Subcutaneous adipose tissue (tissue), 4 donors: ENCODE results near the gene SPATS2L. TPM values are rescaled to one million over a fixed set of nuclear protein-coding genes. Genes with fewer than 3 reads are reported as not detected.

ENCODE experiments used
- total RNA-seq, 4 donors: library from RNA; depleted of rRNA; stranded (reverse); fragments of >200 nt; gene quantifications; one replicate each; pipeline ENCODE4 v1.1.0, GENCODE V29; 2016
- TF ChIP-seq, protein P1 (sequence below): fragments of 450-650 bp; IDR thresholded peaks from one replicate; pipeline ENCODE4 v1.5.1; 2016; ENCODE audit warnings: low read depth, mild to moderate bottlenecking, control low read depth, antibody characterized with exemption, moderate library complexity

Gene SPATS2L
- total RNA-seq, 4 donors from 2014 or later = 71.4 to 88.9 (median 79.6) TPM

DNA sequence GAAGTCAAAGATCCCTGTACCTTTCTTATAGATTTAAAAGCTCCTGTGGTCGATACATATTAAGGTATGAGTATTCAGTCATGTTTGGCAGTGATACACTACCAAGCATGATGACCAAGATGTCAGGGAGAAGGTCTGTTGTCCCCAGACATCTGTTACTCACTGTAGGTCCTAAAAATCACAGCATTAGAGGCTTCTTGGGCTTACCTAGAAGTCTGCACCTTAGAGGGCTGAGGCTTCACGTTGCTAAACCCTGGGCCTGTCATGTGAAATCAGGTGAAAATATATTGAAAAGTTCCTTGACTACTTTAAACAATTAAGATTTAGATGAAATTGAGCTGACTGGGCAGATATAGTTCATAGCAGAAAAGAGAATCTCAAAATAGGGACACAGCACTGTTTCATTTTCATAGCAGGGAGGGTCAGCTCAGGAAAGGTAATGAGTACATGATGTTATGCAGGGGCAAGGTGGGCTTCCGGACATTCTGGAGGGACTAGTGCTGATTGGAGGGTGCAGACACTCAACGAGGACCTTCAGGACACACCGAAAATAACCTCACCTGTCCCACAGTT, 78.7 kb downstream of the SPATS2L start:
- TF ChIP-seq, protein P1, sequence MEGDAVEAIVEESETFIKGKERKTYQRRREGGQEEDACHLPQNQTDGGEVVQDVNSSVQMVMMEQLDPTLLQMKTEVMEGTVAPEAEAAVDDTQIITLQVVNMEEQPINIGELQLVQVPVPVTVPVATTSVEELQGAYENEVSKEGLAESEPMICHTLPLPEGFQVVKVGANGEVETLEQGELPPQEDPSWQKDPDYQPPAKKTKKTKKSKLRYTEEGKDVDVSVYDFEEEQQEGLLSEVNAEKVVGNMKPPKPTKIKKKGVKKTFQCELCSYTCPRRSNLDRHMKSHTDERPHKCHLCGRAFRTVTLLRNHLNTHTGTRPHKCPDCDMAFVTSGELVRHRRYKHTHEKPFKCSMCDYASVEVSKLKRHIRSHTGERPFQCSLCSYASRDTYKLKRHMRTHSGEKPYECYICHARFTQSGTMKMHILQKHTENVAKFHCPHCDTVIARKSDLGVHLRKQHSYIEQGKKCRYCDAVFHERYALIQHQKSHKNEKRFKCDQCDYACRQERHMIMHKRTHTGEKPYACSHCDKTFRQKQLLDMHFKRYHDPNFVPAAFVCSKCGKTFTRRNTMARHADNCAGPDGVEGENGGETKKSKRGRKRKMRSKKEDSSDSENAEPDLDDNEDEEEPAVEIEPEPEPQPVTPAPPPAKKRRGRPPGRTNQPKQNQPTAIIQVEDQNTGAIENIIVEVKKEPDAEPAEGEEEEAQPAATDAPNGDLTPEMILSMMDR = no peak

DNA sequence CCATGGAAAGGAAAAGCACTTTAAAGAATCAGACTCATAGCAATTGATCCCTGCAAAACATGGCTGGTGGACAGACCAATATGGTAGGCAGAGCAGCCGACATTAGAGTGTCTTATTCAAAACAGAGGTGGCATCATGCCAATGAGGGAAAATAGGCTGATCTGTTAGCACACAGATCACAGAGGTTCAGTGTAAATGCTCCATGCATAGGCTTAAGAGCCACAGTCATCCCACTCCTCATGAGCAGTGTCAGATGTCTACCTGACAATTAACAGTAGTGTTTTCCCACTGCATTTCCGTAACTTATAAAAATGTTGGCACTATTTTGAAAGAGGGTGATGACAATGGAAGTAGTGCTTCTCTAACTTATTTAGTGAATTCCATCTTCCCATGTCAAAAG, 86.7 kb downstream of the SPATS2L start:
- TF ChIP-seq, protein P1 = no peak

DNA sequence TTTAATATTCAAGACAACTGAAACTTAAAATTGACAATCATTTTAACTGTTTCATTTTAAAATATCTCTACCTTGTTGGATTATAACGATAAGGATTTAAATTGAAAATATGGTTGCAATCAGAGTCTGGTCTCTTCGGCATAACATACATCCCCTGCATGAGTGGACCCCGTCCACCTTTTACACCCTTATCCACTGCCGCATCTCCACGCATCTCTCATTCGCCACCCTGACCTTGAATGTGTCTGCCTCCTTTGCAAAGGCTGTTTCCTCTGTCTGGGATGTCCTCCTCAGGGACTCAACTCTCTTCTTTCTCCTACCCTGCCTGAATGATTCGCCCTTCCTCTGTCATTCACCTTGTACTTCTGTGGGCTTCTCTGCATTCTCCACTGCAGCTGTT, 87.6 kb downstream of the SPATS2L start:
- TF ChIP-seq, protein P1 = no peak

DNA sequence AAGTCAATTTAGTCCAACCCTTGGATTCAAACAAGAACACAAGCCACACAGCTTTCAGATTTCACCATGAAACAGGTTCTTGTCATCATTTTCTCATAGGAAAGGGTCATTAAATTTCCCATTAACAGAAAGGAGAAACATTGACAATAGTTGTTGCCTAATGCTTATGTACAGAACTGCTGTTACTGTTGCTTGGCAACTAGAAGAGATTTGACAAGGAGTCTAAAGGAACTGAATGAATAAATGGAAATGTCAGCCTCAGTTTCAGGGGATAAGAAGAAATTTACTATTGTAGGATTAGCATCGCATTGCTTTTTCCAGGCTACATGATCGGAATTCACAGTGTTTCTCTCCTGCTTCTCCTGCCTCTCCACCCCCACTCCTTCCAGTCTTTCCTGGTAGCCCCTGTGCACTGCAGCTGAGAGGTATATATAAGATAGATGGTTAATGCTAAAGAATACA, 90.3 kb downstream of the SPATS2L start:
- TF ChIP-seq, protein P1 = no peak

DNA sequence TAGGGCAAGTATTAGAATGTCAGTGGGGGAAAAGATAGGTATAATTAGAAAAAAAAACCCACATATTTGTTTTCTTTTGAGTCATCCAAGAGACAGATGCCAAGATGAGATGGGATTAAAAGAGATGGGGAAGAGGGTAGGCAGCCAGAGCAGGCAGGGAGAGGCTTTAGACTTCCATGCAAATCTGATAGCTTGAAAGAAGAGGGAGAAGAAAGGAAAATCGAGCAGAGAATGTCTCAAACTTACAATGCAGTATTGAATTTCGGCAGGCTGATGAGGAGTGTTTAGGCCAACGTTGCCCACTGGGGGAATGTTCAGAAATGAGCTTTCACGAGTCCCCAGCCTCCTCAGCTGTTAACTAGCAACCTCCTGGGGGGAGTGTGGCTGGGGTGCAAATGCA, 91.3 kb downstream of the SPATS2L start:
- TF ChIP-seq, protein P1 = no peak

DNA sequence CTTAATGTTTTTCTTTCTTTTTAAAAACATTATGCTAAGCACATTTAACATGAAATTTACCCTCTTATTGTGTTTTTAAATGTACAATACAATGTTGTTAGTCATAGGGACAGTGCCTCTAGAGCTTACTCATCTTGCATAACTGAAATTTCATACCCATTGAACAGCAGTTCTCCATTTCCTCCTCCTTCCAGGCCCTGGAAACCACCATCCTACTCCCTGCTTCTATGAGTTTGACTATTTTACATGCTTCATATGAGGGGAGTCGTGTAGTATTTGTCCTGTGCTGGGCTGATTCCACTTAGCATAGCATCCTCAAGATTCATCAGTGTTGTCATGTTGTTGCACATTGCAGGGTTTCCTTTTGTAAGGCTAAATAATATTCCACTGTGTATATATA, 92.6 kb downstream of the SPATS2L start:
- TF ChIP-seq, protein P1 = no peak

DNA sequence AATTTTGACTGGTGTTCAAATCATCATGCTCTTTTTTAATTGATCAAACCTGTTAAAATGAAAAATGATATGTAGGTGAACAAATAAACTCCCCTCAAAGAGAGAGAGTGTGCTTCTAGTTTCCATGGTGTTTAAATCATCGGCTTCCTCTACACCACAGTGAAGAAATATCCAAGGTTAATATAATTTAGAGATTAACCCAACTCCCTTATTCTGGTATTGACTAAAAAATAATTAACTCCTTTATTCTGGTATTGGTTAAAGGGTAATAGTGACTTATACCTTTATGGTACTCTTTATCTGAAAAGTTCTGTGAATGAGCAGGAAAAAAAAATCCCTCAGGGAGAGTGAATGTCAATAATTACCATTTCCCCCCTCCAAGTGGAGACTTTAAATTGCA, 93.1 kb downstream of the SPATS2L start:
- TF ChIP-seq, protein P1 = no peak
